Left forelimb (tissue), 1 donor: ENCODE results near the gene BAZ2B.
"Not testable (repeated sequence)": the region's sequence is repeated elsewhere in the genome, so short reads cannot be mapped to it uniquely, and the experiment has no call there.

ENCODE experiments used
- DNase-seq: peaks from one replicate; pipeline ENCODE4 v3.0.0-alpha.2; 2018; ENCODE audit warnings: low spot score

Gene BAZ2B, protein sequence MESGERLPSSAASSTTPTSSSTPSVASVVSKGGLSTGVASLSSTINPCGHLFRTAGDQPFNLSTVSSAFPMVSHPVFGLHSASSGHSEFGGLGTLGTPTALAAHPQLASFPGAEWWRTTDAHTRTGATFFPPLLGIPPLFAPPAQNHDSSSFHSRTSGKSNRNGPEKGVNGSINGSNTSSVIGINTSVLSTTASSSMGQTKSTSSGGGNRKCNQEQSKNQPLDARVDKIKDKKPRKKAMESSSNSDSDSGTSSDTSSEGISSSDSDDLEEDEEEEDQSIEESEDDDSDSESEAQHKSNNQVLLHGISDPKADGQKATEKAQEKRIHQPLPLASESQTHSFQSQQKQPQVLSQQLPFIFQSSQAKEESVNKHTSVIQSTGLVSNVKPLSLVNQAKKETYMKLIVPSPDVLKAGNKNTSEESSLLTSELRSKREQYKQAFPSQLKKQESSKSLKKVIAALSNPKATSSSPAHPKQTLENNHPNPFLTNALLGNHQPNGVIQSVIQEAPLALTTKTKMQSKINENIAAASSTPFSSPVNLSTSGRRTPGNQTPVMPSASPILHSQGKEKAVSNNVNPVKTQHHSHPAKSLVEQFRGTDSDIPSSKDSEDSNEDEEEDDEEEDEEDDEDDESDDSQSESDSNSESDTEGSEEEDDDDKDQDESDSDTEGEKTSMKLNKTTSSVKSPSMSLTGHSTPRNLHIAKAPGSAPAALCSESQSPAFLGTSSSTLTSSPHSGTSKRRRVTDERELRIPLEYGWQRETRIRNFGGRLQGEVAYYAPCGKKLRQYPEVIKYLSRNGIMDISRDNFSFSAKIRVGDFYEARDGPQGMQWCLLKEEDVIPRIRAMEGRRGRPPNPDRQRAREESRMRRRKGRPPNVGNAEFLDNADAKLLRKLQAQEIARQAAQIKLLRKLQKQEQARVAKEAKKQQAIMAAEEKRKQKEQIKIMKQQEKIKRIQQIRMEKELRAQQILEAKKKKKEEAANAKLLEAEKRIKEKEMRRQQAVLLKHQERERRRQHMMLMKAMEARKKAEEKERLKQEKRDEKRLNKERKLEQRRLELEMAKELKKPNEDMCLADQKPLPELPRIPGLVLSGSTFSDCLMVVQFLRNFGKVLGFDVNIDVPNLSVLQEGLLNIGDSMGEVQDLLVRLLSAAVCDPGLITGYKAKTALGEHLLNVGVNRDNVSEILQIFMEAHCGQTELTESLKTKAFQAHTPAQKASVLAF (N-terminal part only)

DNA sequence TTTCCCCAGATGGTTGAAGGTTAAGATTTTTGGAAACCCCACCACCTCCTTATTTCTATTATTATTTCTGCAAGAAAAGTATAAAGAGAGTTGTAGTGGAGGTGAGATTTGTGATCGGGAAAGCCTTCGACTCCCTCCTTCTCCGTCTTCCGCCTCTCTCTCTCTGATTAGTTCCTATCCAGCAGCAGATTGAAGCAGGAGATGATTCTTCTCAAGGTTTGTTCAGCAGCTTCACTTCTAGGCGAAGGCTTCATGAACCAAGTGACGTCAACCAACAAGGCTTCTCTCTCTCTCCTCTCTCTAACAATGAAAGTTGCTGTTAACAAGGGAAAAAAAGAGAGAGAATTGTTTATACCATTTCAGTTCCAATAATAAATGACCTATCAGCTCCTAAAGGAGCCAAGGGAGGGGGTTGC lies at the start of gene BAZ2B:
Gene BAZ2B (minus strand): TSS at position 263 of the 416 bp plus-strand sequence. CDS start 137,829 bp downstream, outside the sequence.
- no peak for DNase-seq

DNA sequence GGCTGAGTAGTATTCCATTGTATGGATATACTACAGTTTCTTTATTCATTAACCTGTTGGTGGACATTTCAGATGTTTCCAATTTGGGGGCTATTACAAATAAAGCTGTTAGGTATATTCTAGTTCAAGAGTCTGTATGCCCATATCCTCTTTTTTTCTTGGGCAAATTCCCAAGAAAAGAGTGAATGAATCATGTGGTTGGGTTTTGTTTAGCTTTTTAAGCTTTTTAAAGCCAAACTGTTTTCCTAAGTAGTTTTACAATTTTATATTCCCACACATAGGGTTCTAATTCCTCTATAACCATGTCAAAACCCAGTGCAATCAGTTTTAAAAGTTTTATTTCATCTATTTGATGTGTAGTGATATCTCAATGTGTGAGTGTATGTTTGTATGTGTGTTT lies 44.9 kb upstream of the BAZ2B start:
- no peak for DNase-seq

DNA sequence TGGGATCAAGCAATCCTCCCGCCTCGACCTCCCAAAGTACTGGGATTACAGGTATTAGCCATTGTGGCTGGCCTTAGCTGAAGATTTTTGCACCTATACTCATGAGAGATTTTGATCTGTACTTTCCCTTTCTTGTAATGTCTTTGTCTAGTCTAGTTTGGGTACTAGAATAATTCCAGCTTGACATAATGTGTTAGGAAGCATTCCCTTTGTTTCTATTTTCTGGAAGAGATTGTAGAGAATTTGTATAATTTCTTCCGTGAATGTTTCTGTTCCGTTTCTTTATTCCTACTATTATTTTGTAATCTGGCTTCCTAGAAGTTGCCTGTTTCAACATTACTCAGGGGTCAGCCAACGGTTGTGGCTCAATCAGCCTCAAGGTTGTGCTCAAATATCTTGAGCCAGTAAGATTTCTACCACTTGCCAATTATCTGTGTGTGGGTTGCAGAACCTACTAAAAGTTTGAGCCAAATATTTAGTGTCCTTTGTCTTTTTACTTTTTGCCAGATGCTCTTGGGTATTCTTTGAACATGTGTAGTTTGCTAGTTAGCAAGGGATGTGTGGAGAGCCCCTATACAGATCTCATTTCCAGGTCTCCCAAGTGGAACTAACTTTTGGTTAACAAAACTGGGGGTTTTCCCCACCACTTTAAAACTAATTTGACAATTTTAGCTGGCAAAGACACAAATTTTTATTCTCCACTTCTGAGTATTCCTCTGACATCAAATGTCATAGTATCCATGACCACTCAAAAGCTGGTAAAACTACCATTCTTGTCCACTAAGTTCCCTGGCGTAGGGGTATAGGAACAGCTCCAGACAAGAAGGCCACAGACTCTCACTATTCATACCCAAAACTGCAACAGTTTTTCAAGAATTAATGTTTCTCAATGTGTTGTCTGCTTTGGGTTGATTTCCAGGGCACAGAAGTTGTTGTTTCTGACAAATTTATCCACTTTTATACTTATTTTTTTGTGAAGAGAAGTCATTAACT lies 42.8 kb upstream of the BAZ2B start:
- no peak for DNase-seq

DNA sequence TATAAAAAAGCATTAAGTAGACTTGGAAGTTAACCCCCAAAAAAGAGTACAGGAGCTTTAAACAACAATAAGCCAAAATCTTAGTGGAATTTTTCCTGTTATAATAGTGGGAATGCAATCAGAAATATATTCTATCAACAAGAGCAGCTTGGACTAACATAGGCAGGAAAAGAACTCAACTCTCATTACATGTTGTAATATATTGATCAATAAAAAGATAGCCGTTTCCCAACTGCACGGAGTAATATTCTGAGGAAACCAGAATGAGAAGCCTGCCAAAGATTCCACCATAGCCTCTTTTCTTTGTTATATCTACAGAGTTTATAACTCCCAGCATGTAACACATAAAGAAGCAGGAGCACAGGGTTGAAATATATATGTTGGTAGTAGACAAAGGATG lies 37.6 kb upstream of the BAZ2B start:
- DNase-seq: no peak

DNA sequence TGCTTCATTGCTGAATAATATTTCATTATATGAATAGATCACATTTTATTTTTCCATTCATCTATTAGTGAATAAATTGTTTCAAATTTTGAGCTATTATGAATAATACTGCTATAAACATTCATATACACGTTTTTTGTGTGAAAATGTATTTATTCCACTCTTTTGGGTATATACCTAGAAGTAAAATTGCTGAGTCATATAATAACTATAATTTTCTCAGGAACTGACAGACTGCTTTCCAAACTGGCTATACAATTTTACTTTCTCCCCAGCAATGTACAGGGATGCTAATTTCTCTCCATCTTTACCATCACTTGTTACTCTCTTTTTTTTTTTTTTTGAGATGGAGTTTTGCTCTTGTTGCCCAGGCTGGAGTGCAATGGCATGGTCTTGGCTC lies 35.5 kb upstream of the BAZ2B start:
- no peak for DNase-seq

DNA sequence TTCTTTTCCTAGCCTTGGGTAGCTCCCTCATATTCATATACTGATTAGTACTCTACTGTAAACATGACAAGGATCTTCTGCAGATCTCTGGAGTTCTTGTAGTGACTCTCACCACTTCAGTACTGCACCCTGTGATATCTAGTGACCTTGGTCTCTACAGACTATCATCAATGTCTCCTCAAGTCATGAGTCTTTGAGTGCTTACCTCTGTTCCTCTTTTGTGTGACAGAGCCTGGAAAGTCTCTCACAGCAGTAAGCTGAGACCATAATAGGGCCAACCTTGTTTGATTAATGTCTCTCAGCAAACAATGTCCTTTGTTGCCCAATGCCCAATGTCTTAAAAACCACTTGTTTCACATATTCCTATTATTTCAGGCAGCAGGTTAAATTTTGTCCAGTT lies 34.2 kb upstream of the BAZ2B start:
- DNase-seq: no peak

DNA sequence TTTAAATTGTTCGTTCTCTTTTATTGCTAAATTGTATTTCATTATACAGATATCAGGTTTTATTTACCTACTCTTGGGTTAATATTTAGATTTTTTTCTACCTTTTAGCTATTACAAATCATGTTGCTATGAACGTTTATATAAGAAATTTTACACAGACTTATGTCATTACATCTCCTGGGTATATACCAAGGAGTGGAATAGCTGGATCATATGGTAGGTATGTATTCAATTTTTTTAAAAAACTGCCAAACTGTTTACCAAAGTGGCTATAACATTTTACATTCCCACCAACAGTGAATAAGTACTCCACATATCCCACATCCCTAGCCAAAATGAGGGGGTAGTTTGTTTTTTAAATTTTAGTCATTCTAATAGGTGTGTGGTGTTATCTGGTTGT lies 32.3 kb upstream of the BAZ2B start:
- no peak for DNase-seq

DNA sequence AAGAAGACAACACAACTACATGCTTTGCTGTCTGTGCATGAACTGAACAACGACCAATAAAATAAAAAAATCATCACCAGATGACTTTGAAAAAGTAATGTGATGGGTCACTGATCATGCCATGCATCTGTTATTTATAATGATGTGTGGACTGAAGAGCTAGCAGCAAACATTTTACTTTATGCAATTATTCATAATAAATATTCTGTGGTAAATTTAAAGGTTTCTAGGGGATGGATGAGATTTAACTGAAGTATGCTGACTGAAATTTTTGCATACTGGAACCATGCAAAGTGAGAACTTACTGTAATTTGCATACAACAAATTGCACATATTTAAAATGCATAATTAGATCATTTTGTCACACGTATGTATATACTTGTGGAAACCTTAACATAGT lies 31.3 kb upstream of the BAZ2B start:
- no peak for DNase-seq

DNA sequence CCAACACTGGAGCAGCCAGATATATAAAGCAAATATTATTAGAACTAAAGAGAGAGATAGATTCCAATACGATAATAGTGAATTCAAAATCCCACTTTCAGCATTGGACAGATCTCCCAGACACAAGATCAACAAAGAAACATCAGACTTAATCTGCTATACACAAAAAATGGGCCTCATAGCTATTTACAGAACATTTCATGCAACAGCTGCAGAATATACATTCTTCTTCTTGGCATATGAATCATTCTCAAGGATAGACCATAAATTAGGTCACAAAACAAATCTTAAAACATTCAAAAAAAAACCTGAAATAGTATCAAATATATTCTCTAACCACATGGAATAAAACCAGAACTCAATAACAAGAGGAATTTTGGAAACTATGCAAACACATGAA lies 23.8 kb upstream of the BAZ2B start:
- no peak for DNase-seq

DNA sequence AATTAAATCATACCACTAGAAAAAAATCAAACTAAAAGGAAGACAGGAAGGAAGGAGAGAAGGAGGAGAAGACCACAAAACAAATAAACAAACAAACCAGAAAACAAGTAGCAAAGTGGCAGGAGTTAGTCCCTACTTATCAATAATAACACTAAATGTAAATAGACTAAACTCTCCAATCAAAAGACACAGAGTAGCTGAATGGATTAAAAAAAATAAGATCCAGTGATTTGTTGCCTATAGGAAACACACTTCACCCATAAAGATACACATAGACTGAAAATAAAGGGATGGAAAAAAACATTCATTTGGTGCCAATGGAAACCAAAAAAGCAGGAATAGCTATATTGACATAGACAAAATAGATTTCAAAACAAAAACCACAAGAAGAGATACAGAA lies 23.4 kb upstream of the BAZ2B start:
- no peak for DNase-seq

DNA sequence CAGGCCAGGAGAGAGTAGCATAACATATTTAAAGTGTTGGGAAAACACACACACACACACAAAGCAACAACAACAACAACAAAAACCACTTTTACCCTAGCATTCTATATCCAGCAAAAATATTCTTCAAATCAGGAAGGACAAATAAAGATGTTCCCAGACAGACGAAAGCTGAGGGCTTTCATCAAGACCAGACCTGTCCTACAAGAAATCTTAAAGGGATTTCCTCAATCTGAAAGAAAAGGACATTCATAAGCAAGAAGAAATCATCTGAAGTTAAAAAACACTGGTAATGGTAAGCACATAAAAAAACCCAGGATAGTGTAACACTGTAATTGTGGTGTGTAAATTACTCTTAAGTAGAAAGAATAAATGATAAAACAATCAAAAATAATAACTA lies 22.7 kb upstream of the BAZ2B start:
- DNase-seq: no peak

DNA sequence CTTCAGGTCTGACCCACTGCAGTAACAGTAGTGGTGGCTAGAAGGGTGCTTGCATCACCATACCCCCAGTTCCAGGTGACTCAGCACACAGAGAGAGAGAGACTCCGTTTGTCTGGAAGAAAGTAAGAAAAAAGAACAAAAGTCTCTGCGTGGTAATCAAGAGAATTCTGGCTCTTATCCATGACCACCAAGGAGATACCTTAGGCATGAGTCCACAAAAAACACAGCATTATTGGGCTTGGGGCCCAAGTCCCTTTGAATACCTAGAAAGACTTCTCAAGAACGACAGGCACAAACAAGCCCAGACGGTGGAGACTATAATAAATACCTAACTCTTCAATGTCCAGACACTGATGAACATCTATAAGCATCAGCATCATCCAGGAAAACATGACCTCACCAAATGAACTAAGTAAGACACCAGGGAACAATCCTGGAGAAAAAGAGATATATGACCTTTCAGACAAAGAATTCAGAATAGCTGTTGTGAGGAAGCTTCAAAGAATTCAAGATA lies 21.7 kb upstream of the BAZ2B start:
- no peak for DNase-seq

DNA sequence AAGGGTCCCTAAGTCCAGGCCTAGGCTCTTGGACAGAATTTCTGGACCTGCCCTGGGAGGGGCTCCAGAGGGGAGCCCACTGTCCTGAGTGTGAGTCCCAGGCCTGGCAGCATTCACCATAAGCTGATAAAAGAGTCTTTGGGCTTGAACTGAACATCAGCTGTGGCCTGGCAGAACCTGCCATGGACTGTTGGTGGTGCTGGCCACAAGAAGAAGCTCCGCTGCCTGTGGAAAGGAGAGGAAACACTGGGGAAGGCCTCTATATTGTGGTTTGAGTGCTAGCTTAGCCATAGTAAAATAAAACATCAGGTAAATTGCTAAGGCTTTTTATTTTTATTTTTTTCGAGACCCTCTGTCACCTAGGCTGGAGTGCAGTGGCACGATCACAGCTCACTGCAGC lies 20.9 kb upstream of the BAZ2B start:
- DNase-seq: no peak

DNA sequence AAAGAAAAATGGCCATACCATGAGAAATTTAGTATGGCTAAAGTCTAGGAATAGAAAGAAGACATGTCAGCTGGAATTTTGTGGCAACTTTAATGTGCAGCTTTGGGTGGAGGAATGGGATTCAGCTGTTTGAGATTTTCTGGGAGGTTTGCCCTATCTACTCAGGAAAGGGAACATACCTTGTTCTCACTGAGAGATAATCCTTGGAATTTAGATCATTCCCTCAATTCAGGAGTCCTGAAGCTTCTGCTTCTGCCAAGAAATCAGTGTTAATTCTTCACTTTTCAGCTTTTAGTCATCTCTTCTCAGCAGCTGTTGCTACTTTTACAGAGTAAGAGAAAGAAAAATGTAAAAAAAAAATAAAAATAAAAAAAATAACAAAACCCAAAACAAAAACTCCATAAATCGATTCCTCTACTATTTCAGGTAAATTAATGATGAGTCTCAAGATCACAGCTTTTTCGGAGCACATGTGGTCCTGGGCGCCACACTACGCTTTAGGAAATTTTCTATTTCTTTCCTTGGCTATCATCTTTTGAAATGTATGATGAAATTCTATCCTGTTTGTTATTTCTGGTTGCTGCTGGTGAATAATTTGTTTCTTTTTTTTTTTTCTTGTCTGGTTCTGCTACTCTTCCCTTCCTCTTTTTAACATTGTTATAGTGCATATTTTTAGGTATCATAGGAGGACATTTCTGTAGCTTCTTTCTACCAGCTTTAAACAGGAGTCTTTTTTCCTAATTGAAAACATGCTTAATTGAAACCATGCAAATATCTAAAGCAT lies 18.9 kb upstream of the BAZ2B start:
- no peak for DNase-seq

DNA sequence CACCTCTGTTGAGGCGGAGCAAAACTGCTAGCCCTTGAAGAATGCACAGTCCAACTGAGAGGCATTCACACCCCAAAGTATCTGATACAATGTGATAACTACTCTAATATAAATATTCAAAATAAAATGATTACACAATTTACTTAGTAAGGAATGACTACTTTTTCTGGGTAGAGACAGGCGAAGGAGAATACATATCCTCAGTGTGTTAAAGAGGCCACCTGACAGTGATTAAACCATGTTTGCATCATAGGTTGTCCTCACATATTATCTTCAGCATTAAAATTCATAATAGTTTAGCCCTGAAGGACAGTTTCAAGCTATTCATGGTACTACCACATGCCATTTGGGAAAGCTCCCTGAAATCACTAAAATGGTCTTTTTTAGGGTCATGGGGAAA lies 16.9 kb upstream of the BAZ2B start:
- no peak for DNase-seq

DNA sequence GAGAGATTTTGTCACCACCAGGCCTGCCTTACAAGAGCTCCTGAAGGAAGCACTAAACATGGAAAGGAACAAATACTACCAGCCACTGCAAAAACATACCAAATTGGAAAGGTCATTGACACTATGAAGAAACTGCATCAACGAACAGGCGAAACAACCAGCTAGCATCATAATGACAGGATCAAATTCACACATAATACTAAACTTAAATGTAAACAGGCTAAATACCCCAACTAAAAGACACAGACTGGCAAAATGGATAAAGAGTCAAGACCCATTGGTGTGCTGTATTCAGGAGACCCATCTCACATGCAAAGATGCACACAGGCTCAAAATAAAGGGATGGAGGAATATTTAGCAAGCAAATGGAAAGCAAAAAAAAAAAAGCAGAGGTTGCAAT lies 9.3 kb upstream of the BAZ2B start:
- DNase-seq: not testable (repeated sequence)

DNA sequence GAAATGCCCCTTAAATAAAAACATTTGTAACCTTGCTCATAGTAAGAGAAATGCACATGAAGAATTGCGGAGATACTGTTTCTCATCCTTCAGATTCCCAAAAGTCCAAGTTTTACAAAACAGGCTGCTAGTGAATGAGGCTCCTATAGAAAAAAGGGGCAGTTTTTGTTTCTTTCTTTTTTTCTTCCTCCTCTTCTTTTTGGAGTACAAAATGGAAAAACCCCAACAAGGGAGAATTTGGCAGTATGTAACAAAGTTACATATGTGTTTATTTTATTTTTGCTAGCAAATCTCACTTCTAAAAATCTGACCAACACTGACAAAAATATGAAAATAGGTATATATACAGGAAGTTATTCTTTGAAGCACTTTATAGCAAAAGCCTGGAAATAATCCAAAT lies 7.1 kb upstream of the BAZ2B start:
- DNase-seq: no peak

DNA sequence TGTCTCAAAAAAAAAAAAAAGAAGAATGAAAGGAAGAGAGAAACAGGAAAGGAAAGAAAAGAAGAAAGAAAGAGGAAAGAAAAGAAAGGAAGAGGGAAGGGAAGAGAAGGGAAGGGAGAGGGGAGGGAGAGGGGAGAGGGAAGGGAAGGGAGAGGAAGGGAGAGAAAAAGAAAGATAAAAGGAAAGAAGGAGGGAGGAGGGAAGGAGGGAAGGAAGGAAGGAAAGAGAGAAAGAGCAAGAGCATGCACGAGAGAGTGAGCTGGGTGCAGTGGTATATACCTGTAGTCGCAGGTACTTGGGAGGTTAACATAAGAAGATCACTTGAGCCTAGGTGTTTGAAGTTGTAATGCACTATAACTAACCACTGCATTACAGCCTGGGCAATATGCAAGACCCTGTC lies 6.6 kb upstream of the BAZ2B start:
- DNase-seq: no peak

DNA sequence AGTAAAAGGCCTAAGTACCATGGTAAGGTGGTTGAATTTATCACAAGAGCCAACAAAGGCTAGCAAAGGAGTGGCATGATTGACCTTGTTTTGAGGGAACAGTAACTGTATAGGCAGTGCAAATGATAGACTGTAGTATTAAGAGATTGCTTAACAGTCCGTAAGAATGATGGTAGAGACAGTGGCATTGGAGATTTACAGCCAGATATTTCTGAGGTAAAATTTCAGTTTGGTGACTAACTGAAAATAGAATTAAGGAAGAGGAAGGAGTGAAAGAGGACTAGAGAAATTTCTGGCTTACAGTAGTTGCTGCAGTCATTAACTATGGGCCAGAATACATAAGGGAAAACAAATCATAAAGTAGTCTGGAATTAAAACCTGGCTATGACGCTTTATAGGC lies 4.4 kb upstream of the BAZ2B start:
- no peak for DNase-seq

DNA sequence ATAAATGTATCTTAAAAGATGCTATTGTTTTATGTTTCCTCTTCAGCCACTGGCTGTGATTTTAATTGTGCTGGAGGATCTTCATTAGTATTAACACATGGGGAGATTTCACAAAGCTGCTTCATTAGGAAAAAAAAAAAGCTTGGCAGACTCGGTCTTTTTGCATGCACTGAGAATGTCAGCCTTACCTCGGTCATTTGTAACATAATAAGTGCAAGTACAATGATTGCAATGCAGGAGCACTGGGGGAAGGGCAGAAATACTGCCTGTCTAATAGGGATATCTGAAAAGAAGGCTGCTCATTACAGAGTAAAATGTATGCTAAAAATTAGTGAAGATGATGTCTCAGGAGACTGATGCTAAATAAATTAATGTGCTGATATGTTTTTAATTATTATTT lies 1.3 kb upstream of the BAZ2B start:
- no peak for DNase-seq
